ENCODE results near the gene PCDH9.

Gene PCDH9

DNA sequence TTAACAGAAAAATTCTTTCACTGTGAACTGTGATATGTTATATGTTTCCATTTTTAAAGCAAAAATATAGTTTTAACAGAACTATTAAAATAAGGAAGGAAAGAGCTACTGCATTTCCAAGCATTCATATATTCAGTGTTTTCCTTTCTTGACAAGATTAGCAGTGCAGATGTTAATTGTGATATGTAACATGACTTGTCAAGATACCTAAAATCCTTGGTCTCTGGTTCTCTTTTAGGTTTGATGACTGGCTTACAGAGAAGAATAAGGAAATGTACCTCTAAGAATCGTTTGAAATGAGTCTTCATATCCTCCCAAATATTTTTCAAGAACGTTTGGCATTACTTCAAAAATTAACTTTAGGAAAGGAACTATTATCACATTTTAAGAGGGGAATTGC is 907.2 kb downstream of the PCDH9 start:
- TF ChIP-seq, protein P1, sequence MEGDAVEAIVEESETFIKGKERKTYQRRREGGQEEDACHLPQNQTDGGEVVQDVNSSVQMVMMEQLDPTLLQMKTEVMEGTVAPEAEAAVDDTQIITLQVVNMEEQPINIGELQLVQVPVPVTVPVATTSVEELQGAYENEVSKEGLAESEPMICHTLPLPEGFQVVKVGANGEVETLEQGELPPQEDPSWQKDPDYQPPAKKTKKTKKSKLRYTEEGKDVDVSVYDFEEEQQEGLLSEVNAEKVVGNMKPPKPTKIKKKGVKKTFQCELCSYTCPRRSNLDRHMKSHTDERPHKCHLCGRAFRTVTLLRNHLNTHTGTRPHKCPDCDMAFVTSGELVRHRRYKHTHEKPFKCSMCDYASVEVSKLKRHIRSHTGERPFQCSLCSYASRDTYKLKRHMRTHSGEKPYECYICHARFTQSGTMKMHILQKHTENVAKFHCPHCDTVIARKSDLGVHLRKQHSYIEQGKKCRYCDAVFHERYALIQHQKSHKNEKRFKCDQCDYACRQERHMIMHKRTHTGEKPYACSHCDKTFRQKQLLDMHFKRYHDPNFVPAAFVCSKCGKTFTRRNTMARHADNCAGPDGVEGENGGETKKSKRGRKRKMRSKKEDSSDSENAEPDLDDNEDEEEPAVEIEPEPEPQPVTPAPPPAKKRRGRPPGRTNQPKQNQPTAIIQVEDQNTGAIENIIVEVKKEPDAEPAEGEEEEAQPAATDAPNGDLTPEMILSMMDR (IDR thresholded peaks at IDR 0.05; ENCODE audit: borderline replicate concordance, insufficient read depth, low read depth, low read length), result no peak
- no peak overlapping the region for H3K4me3 ChIP-seq (ENCODE audit: low read depth, low read length)

DNA sequence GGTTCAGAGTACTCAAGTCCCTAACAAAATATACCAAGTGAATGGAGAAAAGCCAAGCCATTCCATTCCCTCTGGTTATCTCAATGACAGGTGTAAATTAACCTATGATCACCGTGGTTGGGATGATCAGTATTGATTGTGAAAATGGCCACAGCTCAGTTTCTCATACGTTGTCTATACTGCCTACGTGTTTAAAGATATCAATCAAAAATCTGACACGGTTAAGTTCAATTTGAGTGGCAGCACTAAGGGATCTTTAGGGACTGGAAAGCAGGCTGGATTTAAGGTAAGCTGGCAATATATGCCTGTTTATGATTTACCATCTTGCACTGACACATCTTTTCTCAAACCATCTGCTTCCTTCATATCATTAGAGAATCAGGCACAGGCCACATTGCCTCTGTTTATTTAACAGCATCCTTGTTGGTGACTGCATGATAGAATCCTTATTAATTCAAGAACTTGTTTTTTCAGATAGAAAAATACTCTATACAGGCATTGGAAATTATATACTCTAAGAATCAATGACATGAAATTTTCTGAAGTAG is 907.9 kb downstream of the PCDH9 start:
- TF ChIP-seq, protein P1 (IDR thresholded peaks at IDR 0.05; ENCODE audit: borderline replicate concordance, insufficient read depth, low read depth, low read length), result no peak
- H3K4me3 ChIP-seq (ENCODE audit: low read depth, low read length), result no peak overlapping the region

DNA sequence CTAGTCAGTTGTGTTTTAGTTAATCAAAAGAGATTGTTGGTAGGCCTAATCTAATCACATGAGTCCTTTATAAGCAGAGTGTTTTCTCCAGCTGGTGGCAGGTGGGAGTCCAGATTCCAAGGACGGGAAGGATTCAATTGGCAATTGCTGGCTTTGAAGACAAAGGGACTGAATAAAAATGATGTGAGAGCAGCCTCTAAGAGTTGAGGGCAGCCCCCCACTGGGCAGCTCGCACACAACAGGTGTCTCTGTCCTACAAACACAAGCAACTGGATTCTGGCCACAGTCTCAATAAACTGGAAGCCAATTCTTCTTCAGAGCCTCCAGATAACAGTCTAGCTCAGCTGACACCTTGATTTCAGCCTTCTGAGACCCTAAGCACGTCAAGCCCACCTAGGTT is 915.2 kb downstream of the PCDH9 start:
- no peak overlapping the region for H3K4me3 ChIP-seq (ENCODE audit: low read depth, low read length)
- TF ChIP-seq, protein P1 (IDR thresholded peaks at IDR 0.05; ENCODE audit: borderline replicate concordance, insufficient read depth, low read depth, low read length), result no peak

DNA sequence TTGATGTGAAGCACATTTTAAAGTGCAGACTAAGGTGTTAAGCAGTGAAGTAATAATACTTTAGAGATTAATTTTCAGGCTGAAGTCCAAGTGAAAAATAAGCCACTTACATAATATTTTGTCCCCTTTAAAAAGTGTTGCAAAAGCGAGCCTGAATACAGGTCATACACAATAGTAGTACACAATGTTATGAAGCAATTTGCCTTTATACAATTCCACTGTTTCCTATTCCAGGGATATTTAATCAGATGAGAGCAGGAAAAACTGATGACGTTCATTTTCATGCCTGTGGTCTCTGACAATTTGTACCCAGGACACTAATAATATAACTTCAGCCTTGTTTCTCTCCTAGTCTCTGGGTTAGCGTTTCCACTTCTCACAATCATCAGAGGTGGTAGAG is 916.7 kb downstream of the PCDH9 start:
- no peak overlapping the region for H3K4me3 ChIP-seq (ENCODE audit: low read depth, low read length)
- TF ChIP-seq, protein P1 (IDR thresholded peaks at IDR 0.05; ENCODE audit: borderline replicate concordance, insufficient read depth, low read depth, low read length), result no peak

DNA sequence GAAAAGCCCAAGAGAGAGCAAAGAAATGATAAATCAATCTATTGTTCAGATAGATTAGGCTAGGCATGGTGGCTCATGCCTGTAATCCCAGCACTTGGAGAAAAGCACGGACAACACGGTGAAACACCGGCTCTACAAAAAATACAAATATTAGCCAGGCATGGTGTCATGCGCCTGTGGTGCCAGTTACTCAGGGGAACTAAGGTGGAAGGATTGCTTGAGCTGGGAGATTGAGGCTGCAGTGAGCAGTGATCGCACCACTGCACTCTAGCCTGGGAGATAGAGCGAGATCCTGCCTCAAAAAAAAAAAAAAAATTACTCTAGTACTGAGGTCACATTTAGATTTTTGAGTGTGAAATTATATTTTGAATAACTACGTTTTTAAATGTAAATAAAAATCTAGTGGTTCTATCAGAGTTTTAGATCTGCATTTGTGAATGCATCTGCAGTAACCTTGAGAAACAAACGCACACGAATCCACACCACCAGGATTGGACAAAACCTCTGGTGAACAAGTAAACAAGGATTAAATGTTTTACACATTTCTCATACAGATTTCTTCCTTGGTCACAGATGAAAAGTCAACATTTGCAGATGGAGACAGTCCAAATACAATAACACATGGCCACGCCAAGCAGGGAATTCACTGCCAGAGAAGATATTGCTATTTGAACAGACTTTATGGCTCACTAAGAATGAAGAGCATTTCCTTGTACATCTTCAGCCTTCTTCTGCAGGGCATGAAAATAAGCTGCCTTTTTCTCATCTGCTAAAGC is 917.6 kb downstream of the PCDH9 start:
- TF ChIP-seq, protein P1 (IDR thresholded peaks at IDR 0.05; ENCODE audit: borderline replicate concordance, insufficient read depth, low read depth, low read length), result no peak
- H3K4me3 ChIP-seq (ENCODE audit: low read depth, low read length), result no peak overlapping the region

DNA sequence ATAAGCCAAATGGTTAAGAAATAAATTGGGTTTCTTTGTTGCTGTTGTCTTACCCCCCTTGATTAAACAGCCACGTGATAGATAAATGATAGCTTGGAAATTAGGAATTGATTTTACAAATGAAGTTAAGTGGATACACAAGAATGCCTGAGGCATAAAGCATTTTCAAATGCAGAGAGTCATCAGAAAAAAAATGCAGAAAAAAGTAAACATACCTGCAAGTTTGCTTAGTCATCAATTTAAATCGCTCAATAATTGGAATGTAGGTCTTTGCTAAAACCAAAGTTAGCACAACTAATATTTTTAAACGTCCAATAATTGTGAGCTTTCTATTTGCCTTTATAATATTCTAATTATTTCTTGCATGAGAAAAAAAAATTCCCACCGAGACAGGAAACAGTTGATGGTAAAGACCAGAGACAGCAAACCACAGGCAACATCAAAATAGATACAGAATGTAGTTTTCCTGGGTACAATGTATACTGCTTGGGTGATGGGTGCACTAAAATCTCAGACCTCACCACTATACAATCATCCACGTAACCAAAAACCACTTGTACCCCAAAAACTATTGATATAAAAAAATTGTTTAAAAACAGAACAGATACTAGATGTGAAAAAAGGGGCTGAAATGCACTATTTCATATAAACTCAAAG is 924.0 kb downstream of the PCDH9 start:
- no peak overlapping the region for H3K4me3 ChIP-seq (ENCODE audit: low read depth, low read length)
- TF ChIP-seq, protein P1 (IDR thresholded peaks at IDR 0.05; ENCODE audit: borderline replicate concordance, insufficient read depth, low read depth, low read length), result no peak
